Neural progenitor cell (in vitro differentiated cells): ENCODE measurements around the gene PTPN4. TPM values are rescaled to one million over a fixed set of nuclear protein-coding genes. Genes with fewer than 3 reads are reported as not detected.

Experiments
- DNase-seq: peaks from one replicate; pipeline ENCODE4 v3.0.0-alpha.2; 2016; ENCODE audit warnings: low spot score
- H2AFZ ChIP-seq: fragments of 200-600 bp; sonication (generic); replicated peaks from 2 replicates; pipeline ENCODE4 v1.6.1; 2016; ENCODE audit warnings: antibody characterized with exemption
- H3F3A ChIP-seq: fragments of 200-600 bp; sonication (generic); 2 replicates; pipeline ENCODE4 v1.6.1; 2016; ENCODE audit warnings: antibody characterized with exemption, low read depth
- H3K27ac ChIP-seq: fragments of 200-600 bp; sonication (generic); 2 replicates; pipeline ENCODE4 v1.5.1; 2016; ENCODE audit warnings: mild to moderate bottlenecking
- H3K27me3 ChIP-seq: fragments of 200-600 bp; sonication (generic); 2 replicates; pipeline ENCODE4 v1.6.1; 2016; ENCODE audit warnings: mild to moderate bottlenecking, moderate library complexity
- H3K36me3 ChIP-seq: fragments of 200-600 bp; sonication (generic); 2 replicates; pipeline ENCODE4 v1.5.1; 2016
- H3K4me1 ChIP-seq: fragments of 200-600 bp; sonication (generic); 2 replicates; pipeline ENCODE4 v1.6.1; 2016; ENCODE audit warnings: mixed run types
- H3K4me2 ChIP-seq: fragments of 200-600 bp; sonication (generic); 2 replicates; pipeline ENCODE4 v1.6.1; 2016
- H3K4me3 ChIP-seq: fragments of 200-600 bp; sonication (generic); 2 replicates; pipeline ENCODE4 v1.5.1; 2016
- H3K79me2 ChIP-seq: fragments of 200-600 bp; sonication (generic); 2 replicates; pipeline ENCODE4 v1.6.1; 2016; ENCODE audit warnings: low read depth
- H3K9ac ChIP-seq: fragments of 200-600 bp; sonication (generic); 2 replicates; pipeline ENCODE4 v1.6.1; 2016
- H3K9me3 ChIP-seq: fragments of 200-600 bp; sonication (generic); 2 replicates; pipeline ENCODE4 v1.5.1; 2016; ENCODE audit warnings: low read depth
- H4K20me1 ChIP-seq: fragments of 200-600 bp; sonication (generic); 2 replicates; pipeline ENCODE4 v1.6.1; 2016; ENCODE audit warnings: low read depth
- H3K27ac Mint-ChIP-seq: 3 replicates; pipeline ENCODE4 v1.8.0; 2021; ENCODE audit warnings: mixed read lengths
- H3K27me3 Mint-ChIP-seq: 2 replicates; pipeline ENCODE4 v1.8.0; 2022; ENCODE audit warnings: low read depth, mild to moderate bottlenecking, inconsistent platforms, moderate library complexity, mixed read lengths; ENCODE audit not compliant: insufficient read depth
- H3K36me3 Mint-ChIP-seq: 3 replicates; pipeline ENCODE4 v1.8.0; 2021; ENCODE audit warnings: mixed read lengths
- H3K4me1 Mint-ChIP-seq: 3 replicates; pipeline ENCODE4 v1.8.0; 2021; ENCODE audit warnings: mixed read lengths
- H3K4me3 Mint-ChIP-seq: 3 replicates; pipeline ENCODE4 v1.8.0; 2021; ENCODE audit warnings: mild to moderate bottlenecking, moderate library complexity, mixed read lengths
- H3K9me3 Mint-ChIP-seq: 3 replicates; pipeline ENCODE4 v1.8.0; 2020; ENCODE audit warnings: mixed read lengths
- CTCF ChIP-seq: fragments of 200-600 bp; sonication (generic); IDR thresholded peaks from 2 replicates; pipeline ENCODE4 v1.5.1; 2017; ENCODE audit warnings: antibody characterized with exemption, mild to moderate bottlenecking
- EZH2 ChIP-seq: fragments of 200-600 bp; sonication (generic); IDR thresholded peaks from 2 replicates; pipeline ENCODE4 v1.6.1; 2017; ENCODE audit warnings: antibody characterized with exemption, mild to moderate bottlenecking, moderate library complexity
- EZH2phosphoT487 ChIP-seq: fragments of 200-600 bp; sonication (generic); IDR thresholded peaks from 2 replicates; pipeline ENCODE4 v1.6.1; 2017; ENCODE audit warnings: antibody characterized with exemption
- total RNA-seq: library from RNA; depleted of rRNA; stranded (reverse); fragments of >200 nt; gene quantifications from 2 replicates; pipeline ENCODE4 v1.2.3, GENCODE V29; 2015; ENCODE audit warnings: low replicate concordance

Gene PTPN4
- total RNA-seq, 1 donor from 2014 or later = 51.8 TPM

GRCh38 chr2:119921825-119922224, 162.1 kb downstream of the PTPN4 start:
- Mint-ChIP-seq H3K9me3 (no peaks in the 10 kb centered on the region), H3K36me3 (no peaks in the 10 kb centered on the region), H3K4me3 (no peak overlapping the region), H3K27ac (no peak overlapping the region), H3K4me1 (no peaks in the 10 kb centered on the region), H3K27me3 (no peaks in the 10 kb centered on the region)
- Histone ChIP-seq H4K20me1 (no peaks in the 10 kb centered on the region), H2AFZ (no peak overlapping the region), H3K9me3 (no peaks in the 10 kb centered on the region), H3K4me2 (no peak overlapping the region), H3K36me3 (no peaks in the 10 kb centered on the region), H3K4me1 (no peaks in the 10 kb centered on the region), H3K27ac (no peak overlapping the region), H3K27me3 (no peaks in the 10 kb centered on the region), H3K9ac (no peak overlapping the region), H3F3A (no peaks in the 10 kb centered on the region), H3K4me3 (no peak overlapping the region), H3K79me2 (no peaks in the 10 kb centered on the region)
- TF ChIP-seq CTCF = no peak
- TF ChIP-seq EZH2 = no peak
- no peak for TF ChIP-seq EZH2phosphoT487
- no peak for DNase-seq

DNA sequence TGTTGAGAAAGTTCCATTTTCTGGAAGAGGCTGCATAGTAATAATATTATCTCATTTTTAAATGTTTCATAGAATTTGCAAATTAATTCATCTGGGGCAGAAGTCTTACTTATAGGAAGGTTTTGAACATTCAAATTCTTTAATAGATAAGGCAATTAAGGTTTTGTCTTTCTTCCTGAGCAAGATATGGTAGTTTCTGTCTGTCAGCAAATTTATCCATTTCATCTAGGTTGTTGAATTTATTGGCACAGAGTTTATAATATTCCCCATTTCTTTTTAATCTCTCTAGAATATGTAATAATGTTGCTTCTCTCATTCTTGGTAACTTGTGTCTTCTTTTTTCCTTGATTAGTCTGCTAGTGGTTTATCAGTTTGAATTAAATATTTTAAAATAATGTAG, 163.0 kb downstream of the PTPN4 start:
- Histone ChIP-seq H3F3A (peaks cover 6% of the 10 kb centered on the region), H3K4me1 (no peaks in the 10 kb centered on the region), H3K4me3 (no peak overlapping the region), H3K9me3 (no peaks in the 10 kb centered on the region), H2AFZ (no peak overlapping the region), H3K4me2 (no peak overlapping the region), H4K20me1 (no peaks in the 10 kb centered on the region), H3K79me2 (no peaks in the 10 kb centered on the region), H3K27me3 (no peaks in the 10 kb centered on the region), H3K9ac (no peak overlapping the region), H3K27ac (no peak overlapping the region), H3K36me3 (no peaks in the 10 kb centered on the region)
- Mint-ChIP-seq H3K36me3 (no peaks in the 10 kb centered on the region), H3K4me1 (no peaks in the 10 kb centered on the region), H3K9me3 (no peaks in the 10 kb centered on the region), H3K4me3 (no peak overlapping the region), H3K27ac (no peak overlapping the region), H3K27me3 (no peaks in the 10 kb centered on the region)
- DNase-seq = no peak
- TF ChIP-seq EZH2phosphoT487 (no peak), EZH2 (no peak)

DNA sequence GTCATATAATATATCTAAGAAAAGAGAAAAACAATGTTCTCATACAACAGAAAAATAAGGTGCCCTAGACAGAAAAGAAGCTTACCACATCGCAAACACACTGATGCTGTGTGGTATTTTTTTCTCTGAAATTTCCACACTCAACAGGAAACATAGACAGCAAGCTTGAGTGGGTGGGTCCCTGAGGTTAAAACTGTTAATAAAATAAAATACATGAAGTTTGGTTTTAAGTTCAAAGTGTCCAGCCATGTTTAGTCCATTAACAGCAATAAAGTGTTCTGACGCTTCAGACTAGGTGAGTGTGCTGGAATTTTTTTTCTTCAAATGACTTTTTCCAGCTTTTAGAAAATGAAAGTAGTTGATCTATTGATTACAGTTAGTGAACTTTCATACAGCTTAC, 169.8 kb downstream of the PTPN4 start:
- H3K36me3 Mint-ChIP-seq = peaks cover under 1% of the 10 kb centered on the region
- Histone ChIP-seq H2AFZ (no peak overlapping the region), H3K4me2 (no peak overlapping the region), H3K36me3 (no peaks in the 10 kb centered on the region), H3F3A (peaks cover 6% of the 10 kb centered on the region), H3K9me3 (no peaks in the 10 kb centered on the region), H3K27ac (no peak overlapping the region), H3K9ac (no peak overlapping the region), H4K20me1 (no peaks in the 10 kb centered on the region), H3K4me3 (no peak overlapping the region), H3K79me2 (no peaks in the 10 kb centered on the region), H3K4me1 (no peaks in the 10 kb centered on the region), H3K27me3 (no peaks in the 10 kb centered on the region)
- H3K9me3 Mint-ChIP-seq = no peaks in the 10 kb centered on the region
- no peaks in the 10 kb centered on the region for H3K27me3 Mint-ChIP-seq
- TF ChIP-seq EZH2phosphoT487 (no peak), EZH2 (no peak), CTCF (no peak)
- no peak overlapping the region for H3K27ac Mint-ChIP-seq
- DNase-seq = no peak
- no peak overlapping the region for H3K4me3 Mint-ChIP-seq
- no peaks in the 10 kb centered on the region for H3K4me1 Mint-ChIP-seq

DNA sequence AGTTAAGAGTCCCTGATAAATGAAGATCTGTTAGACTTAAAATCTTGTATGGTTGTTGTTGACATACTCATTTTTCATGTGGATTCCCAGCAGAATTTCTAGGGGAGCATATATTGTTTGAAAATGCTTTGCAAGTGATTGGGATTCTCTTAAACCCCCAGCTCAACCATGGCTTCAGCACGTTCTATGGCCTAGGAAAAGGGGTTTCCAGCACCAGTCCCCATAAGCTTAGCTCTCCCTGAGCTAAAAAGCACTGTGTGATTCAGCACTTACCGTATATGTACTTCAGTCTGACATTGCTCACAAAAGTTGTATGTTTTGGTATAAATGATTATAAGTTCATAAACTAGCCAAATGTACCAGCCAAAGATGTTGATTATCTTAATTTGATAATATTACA, 173.1 kb downstream of the PTPN4 start:
- H3K4me3 Mint-ChIP-seq = no peak overlapping the region
- H3K27ac ChIP-seq = no peak overlapping the region

More for the DNA sequence above, 173.1 kb downstream of the PTPN4 start:
- Histone ChIP-seq H3K79me2 (no peaks in the 10 kb centered on the region), H3K9ac (no peak overlapping the region), H3F3A (no peaks in the 10 kb centered on the region), H2AFZ (no peak overlapping the region), H3K4me3 (no peak overlapping the region), H3K9me3 (no peaks in the 10 kb centered on the region), H3K4me1 (no peaks in the 10 kb centered on the region), H3K27me3 (no peaks in the 10 kb centered on the region), H3K4me2 (no peak overlapping the region), H3K36me3 (peaks cover 7% of the 10 kb centered on the region), H4K20me1 (no peaks in the 10 kb centered on the region)
- Mint-ChIP-seq H3K27me3 (no peaks in the 10 kb centered on the region), H3K4me1 (no peaks in the 10 kb centered on the region), H3K9me3 (no peaks in the 10 kb centered on the region), H3K27ac (no peak overlapping the region), H3K36me3 (peaks cover 15% of the 10 kb centered on the region)
- no peak for DNase-seq
- TF ChIP-seq CTCF (no peak), EZH2phosphoT487 (no peak), EZH2 (no peak)
